Thyroid gland (tissue), 4 donors: Measurements from ENCODE around the gene RAPGEF3.

Experiments used
- POLR2A ChIP-seq, 2 donors: fragments of 450-650 bp; IDR thresholded peaks; one replicate each; pipeline ENCODE4 v1.6.1; 2017; ENCODE audit warnings: antibody characterized with exemption in 2 of 2, mild to moderate bottlenecking in 2 of 2, moderate library complexity in 1 of 2
- TF ChIP-seq, protein P1 (sequence below), 6 experiments: fragments of 200-600 bp in 3 of 6; fragments of 450-650 bp in 3 of 6; sonication (generic) in 3 of 6; IDR thresholded peaks; one replicate each; pipeline ENCODE4 v1.5.1; 2016 to 2019; ENCODE audit warnings: antibody characterized with exemption in 6 of 6, mild to moderate bottlenecking in 2 of 6, inconsistent platforms in 1 of 6, moderate library complexity in 1 of 6

DNA sequence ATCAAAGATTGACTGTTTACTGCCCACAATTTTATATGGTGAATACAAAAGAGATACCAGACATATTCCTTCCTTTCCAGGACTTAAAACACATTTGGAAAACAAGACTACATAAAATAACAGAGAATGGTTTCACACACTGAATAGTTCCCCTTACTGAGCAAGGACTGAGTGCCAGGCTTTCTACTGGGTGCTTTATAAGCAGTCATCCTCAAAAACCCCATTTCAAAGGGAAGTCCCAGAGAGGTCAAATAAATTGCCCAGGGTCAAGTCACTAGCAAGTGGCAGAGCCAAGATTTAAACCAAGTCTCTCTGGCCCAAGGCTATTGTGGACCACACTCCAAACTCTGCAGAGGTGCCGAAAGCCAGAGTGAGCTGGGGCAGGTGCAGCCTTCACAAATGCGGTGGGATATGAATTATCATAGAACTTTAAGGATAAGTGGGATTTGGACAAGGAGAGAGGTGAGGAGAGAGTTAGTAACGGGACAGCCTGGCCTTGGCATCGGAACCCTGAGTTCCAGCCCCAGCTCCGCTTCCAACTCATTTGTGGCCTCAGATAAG lies 43.8 kb downstream of the RAPGEF3 start:
- no peak for TF ChIP-seq POLR2A (IDR thresholded peaks at IDR 0.05)
- TF ChIP-seq, protein P1, sequence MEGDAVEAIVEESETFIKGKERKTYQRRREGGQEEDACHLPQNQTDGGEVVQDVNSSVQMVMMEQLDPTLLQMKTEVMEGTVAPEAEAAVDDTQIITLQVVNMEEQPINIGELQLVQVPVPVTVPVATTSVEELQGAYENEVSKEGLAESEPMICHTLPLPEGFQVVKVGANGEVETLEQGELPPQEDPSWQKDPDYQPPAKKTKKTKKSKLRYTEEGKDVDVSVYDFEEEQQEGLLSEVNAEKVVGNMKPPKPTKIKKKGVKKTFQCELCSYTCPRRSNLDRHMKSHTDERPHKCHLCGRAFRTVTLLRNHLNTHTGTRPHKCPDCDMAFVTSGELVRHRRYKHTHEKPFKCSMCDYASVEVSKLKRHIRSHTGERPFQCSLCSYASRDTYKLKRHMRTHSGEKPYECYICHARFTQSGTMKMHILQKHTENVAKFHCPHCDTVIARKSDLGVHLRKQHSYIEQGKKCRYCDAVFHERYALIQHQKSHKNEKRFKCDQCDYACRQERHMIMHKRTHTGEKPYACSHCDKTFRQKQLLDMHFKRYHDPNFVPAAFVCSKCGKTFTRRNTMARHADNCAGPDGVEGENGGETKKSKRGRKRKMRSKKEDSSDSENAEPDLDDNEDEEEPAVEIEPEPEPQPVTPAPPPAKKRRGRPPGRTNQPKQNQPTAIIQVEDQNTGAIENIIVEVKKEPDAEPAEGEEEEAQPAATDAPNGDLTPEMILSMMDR (IDR thresholded peaks at IDR 0.05): no peak
